Measurements from ENCODE around the gene CCNG2. TPM values are rescaled to one million over a fixed set of nuclear protein-coding genes. Genes with fewer than 3 reads are reported as not detected.

The CCNG2 gene
- total RNA-seq, 1 experiment from 2014 or later: 23.5 TPM

DNA sequence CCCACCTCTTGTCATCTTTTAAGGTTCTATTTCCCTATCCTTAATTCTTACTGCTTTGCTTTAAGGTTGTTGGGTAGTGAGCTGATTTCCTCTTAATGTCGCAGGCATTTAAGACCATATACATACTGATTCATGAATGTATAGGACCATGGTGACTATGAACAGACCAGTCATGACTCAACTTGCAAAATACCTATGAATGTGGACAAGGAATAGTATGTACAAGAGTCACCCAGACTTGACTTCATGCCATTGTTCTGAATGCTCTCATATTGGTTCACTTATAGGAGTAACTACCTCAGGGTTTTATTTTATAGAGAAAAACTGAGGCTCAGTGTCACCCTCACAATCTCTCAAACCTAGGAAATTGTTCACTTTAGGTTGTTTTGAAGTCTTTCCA is 44.3 kb downstream of the CCNG2 start:
- ChIA-PET CTCF (interaction anchor here (0.6 to 10.0 kb wide), 7 partner anchors 12 to 156 kb away, joined by 3 to 102 read pairs (median 5); no protein-coding TSS in a partner anchor), POLR2A (interaction anchor here (0.7 to 3.8 kb wide), 7 partner anchors 15 to 728 kb away, joined by 3 to 33 read pairs (median 3); partner anchors contain the start of gene CCNG2)
- no peaks in the 10 kb centered on the region for H3K27me3 Mint-ChIP-seq (ENCODE audit: insufficient read depth, unreplicated experiment)
- H3K9me3 Mint-ChIP-seq (ENCODE audit: unreplicated experiment): no peaks in the 10 kb centered on the region
- intact Hi-C loops (cut with micrococcal nuclease): loop anchor here (5.0 to 10.0 kb wide), 2 partner anchors 447 to 689 kb away; no protein-coding TSS in a partner anchor
- no peak overlapping the region for H3K4me3 Mint-ChIP-seq (ENCODE audit: unreplicated experiment)
- no TSS peak for BruUV-seq (replicated peaks)
- no peak for TF ChIP-seq CTCF (IDR thresholded peaks at IDR 0.05; ENCODE audit: unreplicated experiment)
- H3K36me3 Mint-ChIP-seq (ENCODE audit: insufficient read depth, unreplicated experiment): no peaks in the 10 kb centered on the region
- peaks cover 25% of the 10 kb centered on the region for H3K4me1 Mint-ChIP-seq (ENCODE audit: insufficient read depth, unreplicated experiment)
- DNase-seq (ENCODE audit: unreplicated experiment): peak; percentile 45
- no peak overlapping the region for H3K27ac Mint-ChIP-seq (ENCODE audit: low read depth, unreplicated experiment)

- TF ChIP-seq CTCF (IDR thresholded peaks at IDR 0.05; ENCODE audit: unreplicated experiment): no peak
- peak; percentile 13 for DNase-seq (ENCODE audit: unreplicated experiment)
- Mint-ChIP-seq H3K27me3 (ENCODE audit: insufficient read depth, unreplicated experiment) (no peaks in the 10 kb centered on the region), H3K4me1 (ENCODE audit: insufficient read depth, unreplicated experiment) (peaks cover 25% of the 10 kb centered on the region), H3K36me3 (ENCODE audit: insufficient read depth, unreplicated experiment) (no peaks in the 10 kb centered on the region), H3K9me3 (ENCODE audit: unreplicated experiment) (no peaks in the 10 kb centered on the region), H3K27ac (ENCODE audit: low read depth, unreplicated experiment) (no peak overlapping the region), H3K4me3 (ENCODE audit: unreplicated experiment) (no peak overlapping the region)
- ChIA-PET CTCF (interaction anchor here (0.7 to 10.0 kb wide), 8 partner anchors 8 to 157 kb away, joined by 3 to 102 read pairs (median 6); no protein-coding TSS in a partner anchor), POLR2A (interaction anchor here (0.5 to 3.8 kb wide), 13 partner anchors 14 to 728 kb away, joined by 3 to 33 read pairs (median 3); partner anchors contain the start of gene CCNG2)
- intact Hi-C loops (cut with micrococcal nuclease): loop anchor here (2.0 to 10.0 kb wide), 3 partner anchors 43 to 690 kb away; no protein-coding TSS in a partner anchor
- no TSS peak for BruUV-seq (replicated peaks)
These were observed 44.9 kb downstream of the CCNG2 start for GRCh38 chr4:77201857-77202256.

- Mint-ChIP-seq H3K4me1 (ENCODE audit: insufficient read depth, unreplicated experiment) (peaks cover 25% of the 10 kb centered on the region), H3K36me3 (ENCODE audit: insufficient read depth, unreplicated experiment) (no peaks in the 10 kb centered on the region), H3K4me3 (ENCODE audit: unreplicated experiment) (no peak overlapping the region), H3K27ac (ENCODE audit: low read depth, unreplicated experiment) (no peak overlapping the region), H3K27me3 (ENCODE audit: insufficient read depth, unreplicated experiment) (no peaks in the 10 kb centered on the region), H3K9me3 (ENCODE audit: unreplicated experiment) (no peaks in the 10 kb centered on the region)
- CTCF ChIA-PET: interaction anchor here (0.6 to 10.0 kb wide), 24 partner anchors 9 to 782 kb away, joined by 3 to 102 read pairs (median 7); partner anchors contain the start of genes CCDC158 and CCNG2
- POLR2A ChIA-PET: interaction anchor here (0.5 to 3.8 kb wide), 18 partner anchors 15 to 649 kb away, joined by 3 to 33 read pairs (median 4); partner anchors contain the start of genes CCNG2 and CCNI
- no TSS peak for BruUV-seq (replicated peaks)
- peak; percentile 68 for DNase-seq (ENCODE audit: unreplicated experiment)
- intact Hi-C loops (cut with micrococcal nuclease): loop anchor here (2.0 to 10.0 kb wide), 3 partner anchors 44 to 690 kb away; no protein-coding TSS in a partner anchor
- no peak for TF ChIP-seq CTCF (IDR thresholded peaks at IDR 0.05; ENCODE audit: unreplicated experiment)
These were observed 45.5 kb downstream of the CCNG2 start for GRCh38 chr4:77202491-77202890.

GRCh38 chr4:77203380-77204197 is 46.6 kb downstream of the CCNG2 start:
- H3K27ac Mint-ChIP-seq (ENCODE audit: low read depth, unreplicated experiment): no peak overlapping the region
- POLR2A ChIA-PET: interaction anchor here (0.6 to 3.8 kb wide), 13 partner anchors 11 to 674 kb away, joined by 3 to 33 read pairs (median 4); partner anchors contain the start of genes CCNG2 and CCNI
- H3K4me1 Mint-ChIP-seq (ENCODE audit: insufficient read depth, unreplicated experiment): peaks cover 25% of the 10 kb centered on the region
- peak; percentile 85 for DNase-seq (ENCODE audit: unreplicated experiment)
- H3K9me3 Mint-ChIP-seq (ENCODE audit: unreplicated experiment): no peaks in the 10 kb centered on the region
- peak; percentile 87 for TF ChIP-seq CTCF (IDR thresholded peaks at IDR 0.05; ENCODE audit: unreplicated experiment)
- CTCF ChIA-PET: interaction anchor here (0.6 to 10.0 kb wide), 51 partner anchors 9 to 783 kb away, joined by 3 to 102 read pairs (median 5); partner anchors contain the start of genes CCDC158 and CCNG2
- no TSS peak for BruUV-seq (replicated peaks)
- no peak overlapping the region for H3K4me3 Mint-ChIP-seq (ENCODE audit: unreplicated experiment)
- no peaks in the 10 kb centered on the region for H3K27me3 Mint-ChIP-seq (ENCODE audit: insufficient read depth, unreplicated experiment)
- intact Hi-C loops (cut with micrococcal nuclease): loop anchor here (1.0 to 10.0 kb wide), 5 partner anchors 45 to 691 kb away; no protein-coding TSS in a partner anchor
- no peaks in the 10 kb centered on the region for H3K36me3 Mint-ChIP-seq (ENCODE audit: insufficient read depth, unreplicated experiment)

Data from MCF 10A (cell line).